ENCODE measurements around the gene RGS10.

- TF ChIP-seq EZH2 (IDR thresholded peaks at IDR 0.05; ENCODE audit: low read depth) (no peak), CTCF (conservative IDR thresholded peaks at IDR 0.05) (no peak)
Measured at GRCh38 chr10:119575506-119575905, 33.0 kb upstream of the RGS10 start.
